Neural cell (in vitro differentiated cells): ENCODE measurements around the gene BMP15. TPM values are rescaled to one million over a fixed set of nuclear protein-coding genes. Genes with fewer than 3 reads are reported as not detected.
A peak's percentile ranks its signal among the peaks of the same experiment; 100 is the strongest.

Experiments
- H2AFZ ChIP-seq: fragments of 200-600, 300-800 bp; sonication (generic), shearing (Covaris generic); 2 replicates; pipeline ENCODE4 v1.6.0; 2014; ENCODE audit warnings: low read depth, mild to moderate bottlenecking, antibody characterized with exemption, low read length, moderate library complexity
- H3F3A ChIP-seq: fragments of 200-600 bp; shearing (Covaris generic); 2 replicates; pipeline ENCODE4 v1.6.1; 2016; ENCODE audit warnings: mild to moderate bottlenecking, moderate library complexity, mixed read lengths, antibody characterized with exemption, low read length; ENCODE audit not compliant: insufficient read depth, poor library complexity, severe bottlenecking
- H3K27ac ChIP-seq: fragments of 200-600, 300-800 bp; sonication (generic), shearing (Covaris generic); 2 replicates; pipeline ENCODE4 v1.5.1; 2014; ENCODE audit warnings: mild to moderate bottlenecking, low read length, moderate library complexity
- H3K27me3 ChIP-seq: fragments of 300-800, 200-600 bp; sonication (generic), shearing (Covaris generic); 2 replicates; pipeline ENCODE4 v1.6.0; 2014; ENCODE audit warnings: mild to moderate bottlenecking, low read depth, low read length, moderate library complexity; ENCODE audit not compliant: insufficient read depth
- H3K36me3 ChIP-seq: fragments of 300-800, 200-600 bp; sonication (generic), shearing (Covaris generic); 2 replicates; pipeline ENCODE4 v1.5.1; 2014; ENCODE audit warnings: mild to moderate bottlenecking, antibody characterized with exemption, low read length, moderate library complexity; ENCODE audit not compliant: insufficient read depth
- H3K4me2 ChIP-seq: fragments of 300-800, 200-600 bp; sonication (generic), shearing (Covaris generic); 2 replicates; pipeline ENCODE4 v1.6.0; 2014; ENCODE audit warnings: mild to moderate bottlenecking, low read length
- H3K4me3 ChIP-seq: fragments of 300-800, 200-600 bp; sonication (generic), shearing (Covaris generic); 2 replicates; pipeline ENCODE4 v1.5.1; 2014; ENCODE audit warnings: mild to moderate bottlenecking, low read length, moderate library complexity
- H3K79me2 ChIP-seq: fragments of 200-600 bp; shearing (Covaris generic); replicated peaks from 2 replicates; pipeline ENCODE4 v1.6.0; 2014; ENCODE audit warnings: mild to moderate bottlenecking, low read length, moderate library complexity; ENCODE audit not compliant: insufficient read depth
- H3K9ac ChIP-seq: fragments of 300-800, 200-600 bp; sonication (generic), shearing (Covaris generic); 2 replicates; pipeline ENCODE4 v1.6.1; 2016; ENCODE audit warnings: mild to moderate bottlenecking, low read length, mixed read lengths
- H3K9me2 ChIP-seq: fragments of 200-600 bp; shearing (Covaris generic); 2 replicates; pipeline ENCODE4 v1.6.1; 2016; ENCODE audit warnings: mild to moderate bottlenecking, low read length, mixed read lengths; ENCODE audit not compliant: insufficient read depth
- H3K9me3 ChIP-seq: fragments of 200-600, 300-800 bp; sonication (generic), shearing (Covaris generic); 2 replicates; pipeline ENCODE4 v1.6.1; 2016; ENCODE audit warnings: mild to moderate bottlenecking, mixed run types, low read length, moderate library complexity, mixed read lengths
- H4K20me1 ChIP-seq: fragments of 200-600 bp; shearing (Covaris generic); 2 replicates; pipeline ENCODE4 v1.6.1; 2016; ENCODE audit warnings: mild to moderate bottlenecking, mixed run types; ENCODE audit not compliant: insufficient read depth
- EP300 ChIP-seq: fragments of 450-650 bp; conservative IDR thresholded peaks from 2 replicates; pipeline ENCODE4 v1.6.1; 2014; ENCODE audit warnings: antibody characterized with exemption, mild to moderate bottlenecking, moderate library complexity; ENCODE audit not compliant: poor library complexity, severe bottlenecking
- EZH2 ChIP-seq: fragments of 200-600, 300-800 bp; shearing (Covaris generic), sonication (generic); IDR thresholded peaks from 2 replicates; pipeline ENCODE4 v1.6.1; 2014; ENCODE audit warnings: antibody characterized with exemption, low read length, borderline replicate concordance, mild to moderate bottlenecking; ENCODE audit not compliant: insufficient read depth, poor library complexity, severe bottlenecking
- MXI1 ChIP-seq: fragments of 450-650 bp; conservative IDR thresholded peaks from 2 replicates; pipeline ENCODE4 v1.6.1; 2014; ENCODE audit warnings: antibody characterized with exemption, mild to moderate bottlenecking; ENCODE audit not compliant: poor library complexity, severe bottlenecking
- POLR2AphosphoS5 ChIP-seq: IDR thresholded peaks from 2 replicates; pipeline ENCODE4 v1.6.1; 2012
- RAD21 ChIP-seq: fragments of 450-650 bp; conservative IDR thresholded peaks from 2 replicates; pipeline ENCODE4 v1.6.1; 2014; ENCODE audit warnings: antibody characterized with exemption, mild to moderate bottlenecking, moderate library complexity
- TAF1 ChIP-seq: IDR thresholded peaks from 2 replicates; pipeline ENCODE4 v1.6.1; 2012; ENCODE audit warnings: low read depth
- polyA plus RNA-seq: library from polyadenylated mRNA; depleted of rRNA; stranded (reverse); fragments of >200 nt; gene quantifications from 2 replicates; pipeline ENCODE4 v1.2.3, GENCODE V29; 2014
- TF ChIP-seq, protein P1 (sequence below): IDR thresholded peaks from 2 replicates; pipeline ENCODE4 v1.6.1; 2012; ENCODE audit warnings: borderline replicate concordance
- TF ChIP-seq, protein P2 (sequence below): fragments of 450-650 bp; IDR thresholded peaks from 2 replicates; pipeline ENCODE4 v1.5.1; 2014; ENCODE audit warnings: antibody characterized with exemption, mild to moderate bottlenecking, moderate library complexity; ENCODE audit not compliant: poor library complexity, severe bottlenecking

BMP15 gene
- polyA plus RNA-seq, 1 donor from 2014 or later, result not detected

DNA sequence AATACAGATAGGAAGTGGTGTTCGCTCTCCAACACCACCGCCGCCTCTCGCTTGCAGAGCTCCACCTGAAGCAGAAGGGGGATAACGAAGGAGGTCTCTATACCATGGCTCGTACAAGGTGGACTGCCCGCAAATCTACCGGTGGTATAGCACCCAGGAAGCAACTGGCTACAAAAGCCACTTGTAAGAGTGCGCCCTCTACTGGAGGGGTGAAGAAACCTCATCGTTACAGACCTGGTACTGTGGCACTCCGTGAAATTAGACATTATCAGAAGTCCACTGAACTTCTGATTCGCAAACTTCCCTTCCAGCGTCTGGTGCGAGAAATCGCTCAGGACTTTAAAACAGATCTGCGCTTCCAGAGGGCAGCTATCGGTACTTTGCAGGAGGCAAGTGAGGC, 5.2 kb upstream of the BMP15 start:
- H3K27me3 ChIP-seq, result no peaks in the 10 kb centered on the region

DNA sequence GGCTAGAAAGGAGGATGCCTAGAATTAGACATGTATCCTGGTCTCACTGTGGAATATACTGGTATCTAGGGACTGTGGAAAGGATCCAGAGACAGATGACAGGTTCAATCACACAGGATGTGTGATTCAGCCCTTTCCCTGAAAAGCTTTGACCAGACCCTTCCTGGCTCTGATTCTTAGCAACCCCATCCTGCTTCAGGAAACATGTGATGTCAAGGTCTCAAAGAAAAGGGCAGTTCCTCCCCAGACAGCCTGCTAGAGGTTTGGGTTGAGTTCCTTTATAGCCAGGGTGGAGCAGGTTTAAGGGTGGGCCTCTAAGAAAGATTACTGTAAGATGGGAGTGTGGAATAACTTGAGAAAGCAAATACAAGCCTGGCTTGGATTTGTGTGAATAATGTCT, 3.0 kb downstream of the BMP15 start:
- Histone ChIP-seq H3F3A (no peaks in the 10 kb centered on the region), H3K27ac (no peak overlapping the region), H3K4me3 (no peak overlapping the region), H3K79me2 (no peaks in the 10 kb centered on the region), H3K9ac (no peak overlapping the region), H3K4me2 (no peak overlapping the region), H2AFZ (no peak overlapping the region), H3K9me2 (no peaks in the 10 kb centered on the region), H3K9me3 (no peaks in the 10 kb centered on the region), H3K36me3 (no peaks in the 10 kb centered on the region), H3K27me3 (no peaks in the 10 kb centered on the region), H4K20me1 (no peaks in the 10 kb centered on the region)
- TF ChIP-seq, protein P1, sequence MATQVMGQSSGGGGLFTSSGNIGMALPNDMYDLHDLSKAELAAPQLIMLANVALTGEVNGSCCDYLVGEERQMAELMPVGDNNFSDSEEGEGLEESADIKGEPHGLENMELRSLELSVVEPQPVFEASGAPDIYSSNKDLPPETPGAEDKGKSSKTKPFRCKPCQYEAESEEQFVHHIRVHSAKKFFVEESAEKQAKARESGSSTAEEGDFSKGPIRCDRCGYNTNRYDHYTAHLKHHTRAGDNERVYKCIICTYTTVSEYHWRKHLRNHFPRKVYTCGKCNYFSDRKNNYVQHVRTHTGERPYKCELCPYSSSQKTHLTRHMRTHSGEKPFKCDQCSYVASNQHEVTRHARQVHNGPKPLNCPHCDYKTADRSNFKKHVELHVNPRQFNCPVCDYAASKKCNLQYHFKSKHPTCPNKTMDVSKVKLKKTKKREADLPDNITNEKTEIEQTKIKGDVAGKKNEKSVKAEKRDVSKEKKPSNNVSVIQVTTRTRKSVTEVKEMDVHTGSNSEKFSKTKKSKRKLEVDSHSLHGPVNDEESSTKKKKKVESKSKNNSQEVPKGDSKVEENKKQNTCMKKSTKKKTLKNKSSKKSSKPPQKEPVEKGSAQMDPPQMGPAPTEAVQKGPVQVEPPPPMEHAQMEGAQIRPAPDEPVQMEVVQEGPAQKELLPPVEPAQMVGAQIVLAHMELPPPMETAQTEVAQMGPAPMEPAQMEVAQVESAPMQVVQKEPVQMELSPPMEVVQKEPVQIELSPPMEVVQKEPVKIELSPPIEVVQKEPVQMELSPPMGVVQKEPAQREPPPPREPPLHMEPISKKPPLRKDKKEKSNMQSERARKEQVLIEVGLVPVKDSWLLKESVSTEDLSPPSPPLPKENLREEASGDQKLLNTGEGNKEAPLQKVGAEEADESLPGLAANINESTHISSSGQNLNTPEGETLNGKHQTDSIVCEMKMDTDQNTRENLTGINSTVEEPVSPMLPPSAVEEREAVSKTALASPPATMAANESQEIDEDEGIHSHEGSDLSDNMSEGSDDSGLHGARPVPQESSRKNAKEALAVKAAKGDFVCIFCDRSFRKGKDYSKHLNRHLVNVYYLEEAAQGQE, result no peak
- TF ChIP-seq EP300, result no peak
- TF ChIP-seq, protein P2, sequence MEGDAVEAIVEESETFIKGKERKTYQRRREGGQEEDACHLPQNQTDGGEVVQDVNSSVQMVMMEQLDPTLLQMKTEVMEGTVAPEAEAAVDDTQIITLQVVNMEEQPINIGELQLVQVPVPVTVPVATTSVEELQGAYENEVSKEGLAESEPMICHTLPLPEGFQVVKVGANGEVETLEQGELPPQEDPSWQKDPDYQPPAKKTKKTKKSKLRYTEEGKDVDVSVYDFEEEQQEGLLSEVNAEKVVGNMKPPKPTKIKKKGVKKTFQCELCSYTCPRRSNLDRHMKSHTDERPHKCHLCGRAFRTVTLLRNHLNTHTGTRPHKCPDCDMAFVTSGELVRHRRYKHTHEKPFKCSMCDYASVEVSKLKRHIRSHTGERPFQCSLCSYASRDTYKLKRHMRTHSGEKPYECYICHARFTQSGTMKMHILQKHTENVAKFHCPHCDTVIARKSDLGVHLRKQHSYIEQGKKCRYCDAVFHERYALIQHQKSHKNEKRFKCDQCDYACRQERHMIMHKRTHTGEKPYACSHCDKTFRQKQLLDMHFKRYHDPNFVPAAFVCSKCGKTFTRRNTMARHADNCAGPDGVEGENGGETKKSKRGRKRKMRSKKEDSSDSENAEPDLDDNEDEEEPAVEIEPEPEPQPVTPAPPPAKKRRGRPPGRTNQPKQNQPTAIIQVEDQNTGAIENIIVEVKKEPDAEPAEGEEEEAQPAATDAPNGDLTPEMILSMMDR, result no peak
- no peak for TF ChIP-seq TAF1

More for the DNA sequence above, 5.2 kb upstream of the BMP15 start:
- H3K4me3 ChIP-seq, result no peak overlapping the region
- no peaks in the 10 kb centered on the region for H3F3A ChIP-seq
- H3K9me2 ChIP-seq, result no peaks in the 10 kb centered on the region
- no peak overlapping the region for H2AFZ ChIP-seq
- H3K4me2 ChIP-seq, result no peak overlapping the region
- H3K9ac ChIP-seq, result no peak overlapping the region
- H4K20me1 ChIP-seq, result no peaks in the 10 kb centered on the region
- H3K36me3 ChIP-seq, result no peaks in the 10 kb centered on the region
- no peaks in the 10 kb centered on the region for H3K79me2 ChIP-seq
- no peaks in the 10 kb centered on the region for H3K9me3 ChIP-seq
- TF ChIP-seq, protein P2, result no peak
- TF ChIP-seq EZH2, result no peak
- H3K27ac ChIP-seq, result no peak overlapping the region

DNA sequence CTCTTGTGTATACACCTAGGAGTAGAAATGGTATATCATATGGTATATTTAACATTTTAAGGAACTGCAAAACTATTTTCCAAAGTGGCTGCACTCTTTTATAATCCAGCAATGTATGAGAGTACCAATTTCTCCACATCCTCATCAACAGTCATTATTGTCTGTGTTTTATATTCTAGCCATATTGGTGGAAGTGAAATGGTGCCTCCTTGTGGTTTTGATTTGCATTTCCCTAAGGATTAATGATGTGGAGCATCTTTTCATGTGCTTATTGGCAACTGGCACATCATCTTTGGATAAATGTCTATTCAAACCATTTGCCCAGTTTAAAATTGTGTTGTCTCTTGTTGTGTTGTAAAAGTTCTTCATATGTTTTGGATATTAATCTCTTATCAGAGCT, 9.6 kb downstream of the BMP15 start:
- H3K9me2 ChIP-seq, result no peaks in the 10 kb centered on the region
- H2AFZ ChIP-seq, result no peak overlapping the region
- no peaks in the 10 kb centered on the region for H3K9me3 ChIP-seq
- H4K20me1 ChIP-seq, result no peaks in the 10 kb centered on the region
- H3K4me2 ChIP-seq, result no peak overlapping the region
- H3K27ac ChIP-seq, result no peak overlapping the region
- H3K79me2 ChIP-seq, result no peaks in the 10 kb centered on the region
- no peak overlapping the region for H3K4me3 ChIP-seq
- H3K36me3 ChIP-seq, result no peaks in the 10 kb centered on the region
- no peak overlapping the region for H3K9ac ChIP-seq
- no peaks in the 10 kb centered on the region for H3K27me3 ChIP-seq
- H3F3A ChIP-seq, result no peaks in the 10 kb centered on the region
- TF ChIP-seq RAD21 (peak; percentile 54), MXI1 (no peak), TAF1 (no peak), EZH2 (no peak), EP300 (no peak), POLR2AphosphoS5 (no peak)
- TF ChIP-seq, protein P2, result peak; percentile 41
- TF ChIP-seq, protein P1, result no peak
